Fibroblast of lung (primary cell): ENCODE data around the gene CEP97.
"Not testable (repeated sequence)": the region's sequence is repeated elsewhere in the genome, so short reads cannot be mapped to it uniquely, and the experiment has no call there.

Experiments used
- EZH2 ChIP-seq: IDR thresholded peaks from 2 replicates; pipeline ENCODE4 v1.5.1; 2012; ENCODE audit warnings: low read length, control low read depth, mild to moderate bottlenecking; ENCODE audit errors: missing control alignments
- TF ChIP-seq, protein P1 (sequence below), 2 donors: IDR thresholded peaks in 1 of 2; conservative IDR thresholded peaks in 1 of 2; 1 replicate in 1 of 2; 2 replicates in 1 of 2; pipeline ENCODE4 v1.5.1; 2011 to 2012; ENCODE audit warnings: low read length in 2 of 2, control low read depth in 1 of 2, inconsistent platforms in 1 of 2, low read depth in 1 of 2, mild to moderate bottlenecking in 1 of 2

DNA sequence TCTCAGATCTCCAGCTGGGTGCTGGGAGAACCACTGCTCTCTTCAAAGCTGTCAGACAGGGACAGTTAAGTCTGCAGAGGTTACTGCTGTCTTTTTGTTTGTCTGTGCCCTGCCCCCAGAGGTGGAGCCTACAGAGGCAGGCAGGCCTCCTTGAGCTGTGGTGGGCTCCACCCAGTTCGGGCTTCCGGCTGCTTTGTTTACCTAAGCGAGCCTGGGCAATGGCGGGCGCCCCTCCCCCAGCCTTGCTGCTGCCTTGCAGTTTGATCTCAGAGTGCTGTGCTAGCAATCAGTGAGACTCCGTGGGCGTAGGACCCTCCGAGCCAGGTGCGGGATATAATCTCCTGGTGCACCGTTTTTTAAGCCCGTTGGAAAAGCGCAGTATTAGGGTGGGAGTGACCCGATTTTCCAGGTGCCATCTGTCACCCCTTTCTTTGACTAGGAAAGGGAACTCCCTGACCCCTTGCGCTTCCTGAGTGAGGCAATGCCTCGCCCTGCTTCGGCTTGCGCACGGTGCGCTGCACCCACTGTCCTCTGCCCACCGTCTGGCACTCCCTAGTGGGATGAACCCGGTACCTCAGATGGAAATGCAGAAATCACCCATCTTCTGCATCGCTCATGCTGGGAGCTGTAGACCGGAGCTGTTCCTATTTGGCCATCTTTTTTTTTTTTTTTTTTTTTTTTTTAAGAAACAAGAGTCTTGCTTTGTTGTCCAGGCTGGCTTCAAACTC is 29.1 kb downstream of the CEP97 start:
- TF ChIP-seq, protein P1, sequence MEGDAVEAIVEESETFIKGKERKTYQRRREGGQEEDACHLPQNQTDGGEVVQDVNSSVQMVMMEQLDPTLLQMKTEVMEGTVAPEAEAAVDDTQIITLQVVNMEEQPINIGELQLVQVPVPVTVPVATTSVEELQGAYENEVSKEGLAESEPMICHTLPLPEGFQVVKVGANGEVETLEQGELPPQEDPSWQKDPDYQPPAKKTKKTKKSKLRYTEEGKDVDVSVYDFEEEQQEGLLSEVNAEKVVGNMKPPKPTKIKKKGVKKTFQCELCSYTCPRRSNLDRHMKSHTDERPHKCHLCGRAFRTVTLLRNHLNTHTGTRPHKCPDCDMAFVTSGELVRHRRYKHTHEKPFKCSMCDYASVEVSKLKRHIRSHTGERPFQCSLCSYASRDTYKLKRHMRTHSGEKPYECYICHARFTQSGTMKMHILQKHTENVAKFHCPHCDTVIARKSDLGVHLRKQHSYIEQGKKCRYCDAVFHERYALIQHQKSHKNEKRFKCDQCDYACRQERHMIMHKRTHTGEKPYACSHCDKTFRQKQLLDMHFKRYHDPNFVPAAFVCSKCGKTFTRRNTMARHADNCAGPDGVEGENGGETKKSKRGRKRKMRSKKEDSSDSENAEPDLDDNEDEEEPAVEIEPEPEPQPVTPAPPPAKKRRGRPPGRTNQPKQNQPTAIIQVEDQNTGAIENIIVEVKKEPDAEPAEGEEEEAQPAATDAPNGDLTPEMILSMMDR (conservative IDR thresholded peaks at IDR 0.05 in 1 of 2, IDR thresholded peaks at IDR 0.05 in 1 of 2; ENCODE audit: low read depth in 1 of 2, low read length in 2 of 2), result not testable (repeated sequence)
- TF ChIP-seq EZH2, result not testable (repeated sequence)
